ENCODE data around the gene DARS1.
"Not testable (repeated sequence)": the region's sequence is repeated elsewhere in the genome, so short reads cannot be mapped to it uniquely, and the experiment has no call there.

The DARS1 gene

DNA sequence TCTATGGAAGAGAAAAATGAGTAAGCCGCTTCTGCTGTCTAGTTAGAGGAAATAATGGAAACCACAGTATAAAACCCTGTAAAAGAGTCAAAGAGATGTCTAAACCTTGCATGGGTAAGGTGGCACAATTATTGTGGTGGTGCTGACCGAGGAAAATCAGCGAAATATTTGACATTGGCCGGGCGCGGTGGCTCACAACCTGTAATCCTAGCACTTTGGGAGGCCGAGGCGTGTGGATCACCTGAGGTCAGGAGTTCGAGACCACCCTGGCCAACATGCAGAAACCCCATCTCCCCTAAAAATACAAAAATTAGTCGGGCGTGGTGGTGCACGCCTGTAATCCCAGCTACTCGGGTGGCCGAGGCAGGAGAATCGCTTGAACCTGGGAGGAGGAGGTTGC lies 108.7 kb downstream of the DARS1 start:
- not testable (repeated sequence) for DNase-seq (ENCODE audit: low read depth)

- peak; percentile 99 for DNase-seq (ENCODE audit: low read depth)
Measured at GRCh38 chr2:135876066-135876711, 109.2 kb downstream of the DARS1 start, which contains the start of gene MCM6. Gene MCM6, minus strand, starts transcription at chr2:135876443. Its CDS starts 78 bp downstream, at chr2:135876365.

DNA sequence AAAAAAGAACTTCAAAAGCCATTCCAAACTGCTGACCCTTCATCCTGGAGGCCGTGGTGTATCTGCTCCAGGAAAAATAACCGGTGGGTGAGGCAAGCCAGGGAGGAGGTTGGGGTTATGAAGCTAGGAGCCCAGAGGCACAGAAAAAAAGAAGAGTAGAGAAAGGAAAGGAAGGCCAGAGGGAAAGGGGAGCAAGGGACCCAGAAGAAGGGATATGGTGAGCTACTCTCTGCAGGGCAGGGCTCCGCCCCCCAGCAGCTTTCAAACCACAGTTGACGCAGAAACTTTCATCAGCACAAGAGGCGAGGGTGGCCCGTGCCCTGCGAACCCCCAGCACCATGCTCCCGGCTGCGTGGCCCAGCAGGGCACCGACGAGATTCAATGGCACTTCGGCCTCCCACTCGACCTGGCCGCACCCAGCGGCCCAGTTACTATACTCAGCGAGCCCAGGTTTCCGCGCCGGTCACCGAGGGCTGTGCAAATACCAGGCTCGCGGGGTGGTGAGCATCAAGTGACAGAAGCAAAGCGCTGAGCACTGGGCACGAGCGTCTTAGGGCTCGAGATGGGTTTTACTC lies 109.8 kb downstream of the DARS1 start:
- peak; percentile 77 for DNase-seq (ENCODE audit: low read depth)

DNA sequence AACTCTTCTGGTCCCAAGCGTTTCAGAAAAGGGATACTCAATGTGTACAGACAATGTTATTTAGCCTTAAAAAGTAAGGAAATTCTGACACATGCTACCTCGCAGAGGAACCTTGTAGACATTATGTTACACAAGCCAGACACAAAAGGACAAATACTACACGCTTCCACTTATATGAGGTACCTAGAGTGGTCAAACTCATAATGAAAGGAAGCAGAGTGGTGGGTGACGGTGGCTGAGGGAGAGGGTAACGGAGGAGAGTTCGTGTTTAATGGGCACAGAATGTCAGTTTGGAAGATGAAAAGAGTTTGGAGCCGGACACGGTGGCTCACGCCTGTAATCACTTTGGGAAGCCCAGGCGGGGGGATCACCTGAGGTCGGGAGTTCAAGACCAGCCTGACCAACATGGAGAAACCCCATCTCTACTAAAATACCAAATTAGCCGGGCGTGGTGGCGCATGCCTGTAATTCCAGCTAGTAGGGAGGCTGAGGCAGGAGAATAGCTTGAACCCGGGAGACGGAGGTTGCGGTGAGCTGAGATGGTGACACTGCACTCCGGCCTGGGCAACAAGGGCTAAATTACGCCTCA lies 110.6 kb downstream of the DARS1 start:
- DNase-seq (ENCODE audit: low read depth): no peak

DNA sequence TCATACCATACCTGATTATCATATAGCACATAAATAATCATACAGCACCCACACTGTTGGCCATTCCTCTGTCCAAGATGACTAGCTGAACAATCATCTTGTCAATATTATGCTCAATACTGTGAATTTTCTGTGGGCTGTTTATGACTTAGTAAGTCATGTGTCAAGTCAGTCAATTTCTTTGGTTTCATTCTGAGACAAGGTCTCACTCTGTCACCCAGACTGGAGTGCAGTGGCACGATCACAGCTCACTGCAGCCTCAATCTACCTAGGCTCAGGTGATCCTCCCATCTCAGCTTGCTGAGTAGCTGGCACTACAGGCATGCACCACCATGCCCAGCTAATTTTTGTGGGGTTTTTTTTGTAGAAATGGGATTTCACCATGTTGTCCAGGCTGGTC lies 114.9 kb downstream of the DARS1 start:
- no peak for DNase-seq (ENCODE audit: low read depth)

DNA sequence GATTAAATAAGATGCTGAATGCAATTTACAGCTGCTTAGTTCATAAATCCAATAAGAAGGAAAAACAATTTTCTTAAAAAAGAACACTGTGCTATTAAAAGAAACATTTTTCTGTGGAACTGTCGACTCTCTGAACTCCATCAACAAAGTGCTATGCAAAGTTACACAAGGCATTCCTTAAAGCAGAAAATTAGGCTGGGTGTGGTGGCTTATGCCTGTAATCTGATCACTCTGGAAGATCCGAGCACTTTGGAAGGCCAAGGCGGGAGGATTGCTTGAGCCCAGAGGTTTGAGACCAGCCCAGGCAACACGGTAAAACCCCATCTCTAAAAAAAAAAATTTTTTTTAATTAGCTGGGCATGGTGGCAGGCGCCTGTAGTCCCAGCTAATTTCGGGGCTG lies 122.2 kb downstream of the DARS1 start:
- DNase-seq (ENCODE audit: low read depth): no peak

DNA sequence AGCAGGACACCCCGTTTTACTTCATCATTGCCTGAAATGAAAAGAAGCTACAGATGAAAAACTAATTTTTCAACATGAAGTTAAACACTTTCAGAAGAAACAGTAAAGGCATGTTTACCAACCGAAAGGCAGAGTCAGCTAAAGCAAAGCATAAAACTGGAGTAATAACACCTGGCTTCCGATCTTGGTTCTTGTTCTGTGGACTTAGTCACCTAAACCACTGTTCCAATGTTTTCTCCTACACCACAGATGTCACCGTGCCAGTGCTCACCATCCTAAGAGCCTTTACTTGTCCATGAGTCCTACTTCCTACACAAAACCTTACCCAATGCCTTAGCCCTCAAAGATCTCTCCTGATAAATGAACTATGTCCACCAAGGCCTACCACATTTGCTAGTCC lies 122.7 kb downstream of the DARS1 start:
- no peak for DNase-seq (ENCODE audit: low read depth)

All from ELR (cell line).